GM19239 (cell line): Measurements from ENCODE around the gene UGT1A10.
"Not testable (repeated sequence)": the region's sequence is repeated elsewhere in the genome, so short reads cannot be mapped to it uniquely, and the experiment has no call there.

Experiments used
- DNase-seq: peaks from one replicate; pipeline ENCODE4 v3.0.0; 2011; ENCODE audit warnings: low spot score; ENCODE audit not compliant: insufficient read length
- FAIRE-seq: peaks from 2 replicates; lab custom pipeline; 2011; peaks lifted over from hg19 to GRCh38; lab: Jason Lieb, UNC

The UGT1A10 gene

GRCh38 chr2:233689501-233689900 lies 53.3 kb downstream of the UGT1A10 start:
- FAIRE-seq = no peak
- no peak for DNase-seq

GRCh38 chr2:233690444-233690843 lies 54.2 kb downstream of the UGT1A10 start:
- no peak for FAIRE-seq
- DNase-seq = no peak

GRCh38 chr2:233691443-233692433 lies 55.5 kb downstream of the UGT1A10 start:
- FAIRE-seq (no peak), DNase-seq (no peak)

GRCh38 chr2:233692648-233693047 lies 56.4 kb downstream of the UGT1A10 start, which contains the start of gene UGT1A6:
Gene UGT1A6, plus strand, starts transcription at chr2:233692890. Its CDS starts 115 bp downstream, at chr2:233693005.
- no peak for FAIRE-seq
- DNase-seq = no peak

GRCh38 chr2:233693963-233694362 lies 57.7 kb downstream of the UGT1A10 start:
- FAIRE-seq = no peak
- no peak for DNase-seq

- FAIRE-seq = no peak
- no peak for DNase-seq
These were observed 62.5 kb downstream of the UGT1A10 start for GRCh38 chr2:233698740-233699139.

- FAIRE-seq = no peak
- no peak for DNase-seq
These were observed 63.3 kb downstream of the UGT1A10 start for GRCh38 chr2:233699424-233700027.

- no peak for DNase-seq
These were observed 63.9 kb downstream of the UGT1A10 start for GRCh38 chr2:233700028-233700635.

GRCh38 chr2:233700842-233701241 lies 64.6 kb downstream of the UGT1A10 start:
- not testable (repeated sequence) for FAIRE-seq, DNase-seq

More at GRCh38 chr2:233700028-233700635, 63.9 kb downstream of the UGT1A10 start:
- no peak for FAIRE-seq

- no peak for FAIRE-seq
- no peak for DNase-seq
These were observed 66.0 kb downstream of the UGT1A10 start for GRCh38 chr2:233702238-233702637.

GRCh38 chr2:233705911-233706506 lies 69.8 kb downstream of the UGT1A10 start:
- no peak for DNase-seq

GRCh38 chr2:233706720-233707119 lies 70.5 kb downstream of the UGT1A10 start:
- FAIRE-seq (no peak), DNase-seq (no peak)

More at GRCh38 chr2:233705911-233706506, 69.8 kb downstream of the UGT1A10 start:
- FAIRE-seq = no peak

- DNase-seq (no peak), FAIRE-seq (no peak)
These were observed 71.8 kb downstream of the UGT1A10 start for GRCh38 chr2:233707940-233708644.

GRCh38 chr2:233708942-233709341 lies 72.7 kb downstream of the UGT1A10 start:
- FAIRE-seq = no peak
- no peak for DNase-seq

GRCh38 chr2:233711312-233712008 lies 75.2 kb downstream of the UGT1A10 start:
- FAIRE-seq (peak; percentile 84), DNase-seq (peak; percentile 34)

GRCh38 chr2:233712611-233713261 lies 76.5 kb downstream of the UGT1A10 start, which contains the start of gene UGT1A5:
Gene UGT1A5, plus strand, starts transcription at chr2:233712907. Its CDS starts 85 bp downstream, at chr2:233712992.
- FAIRE-seq (no peak), DNase-seq (no peak)

- DNase-seq (no peak), FAIRE-seq (no peak)
These were observed 77.0 kb downstream of the UGT1A10 start for GRCh38 chr2:233713262-233713615.

- DNase-seq (no peak), FAIRE-seq (no peak)
These were observed 77.9 kb downstream of the UGT1A10 start for GRCh38 chr2:233714121-233714520.

GRCh38 chr2:233718552-233718951 lies 82.3 kb downstream of the UGT1A10 start, which contains the start of gene UGT1A4:
Gene UGT1A4, plus strand, starts transcription at chr2:233718736. Its CDS starts 85 bp downstream, at chr2:233718821.
- FAIRE-seq (no peak), DNase-seq (no peak)
